Measurements from ENCODE around the gene FDX1.

FDX1 gene

DNA sequence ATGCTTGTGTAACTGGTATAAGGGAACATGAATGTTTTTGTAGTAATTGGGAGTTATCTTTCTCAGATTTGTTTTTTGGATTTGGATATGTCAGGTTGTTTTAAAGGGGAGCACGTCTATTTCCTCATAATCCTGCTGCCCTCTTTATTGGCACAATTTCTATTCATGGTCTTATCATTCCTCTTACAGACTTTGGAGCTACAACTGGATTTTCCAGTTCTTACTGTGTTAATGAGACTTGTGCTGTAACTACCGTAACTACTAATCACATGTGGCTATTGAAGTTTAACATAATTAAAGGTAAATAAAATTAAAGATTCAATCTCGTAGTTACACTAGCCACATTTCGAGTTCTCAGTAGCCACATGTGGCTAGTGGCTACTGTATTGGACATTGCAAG lies 1.9 kb downstream of the FDX1 start:
- DNase-seq: peak; percentile 23

DNA sequence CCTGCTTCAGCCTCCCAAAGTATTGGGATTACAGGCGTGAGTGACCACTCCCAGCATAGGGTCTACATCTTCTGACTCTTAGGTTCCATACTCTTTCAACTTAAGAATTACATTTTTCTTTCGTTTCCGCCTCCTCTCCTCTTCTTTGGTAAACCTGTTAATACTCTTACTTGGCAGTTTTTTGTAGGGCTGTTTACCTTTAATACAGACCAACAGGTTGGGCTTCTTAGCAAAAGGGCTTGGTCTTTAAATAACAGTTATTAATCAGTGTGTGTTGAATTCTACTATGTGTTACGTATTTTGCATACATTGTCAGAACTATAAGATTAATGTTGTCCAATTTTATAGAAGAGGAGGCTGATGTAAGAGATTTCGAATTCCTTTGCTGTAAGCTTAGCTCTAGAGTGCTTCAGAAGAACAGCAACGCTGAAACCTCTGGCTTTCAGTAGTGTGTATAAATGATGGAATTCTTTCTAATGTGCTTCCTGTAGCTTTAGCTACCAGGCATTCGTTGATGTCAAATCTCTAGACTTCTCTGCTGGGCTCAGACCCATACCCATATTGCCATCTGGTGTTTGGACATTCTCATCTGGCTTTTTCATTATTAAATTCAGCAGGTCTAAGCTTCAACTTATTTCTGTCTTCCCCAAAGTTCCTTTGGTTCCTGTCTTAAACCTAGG lies 3.1 kb downstream of the FDX1 start:
- DNase-seq: no peak

DNA sequence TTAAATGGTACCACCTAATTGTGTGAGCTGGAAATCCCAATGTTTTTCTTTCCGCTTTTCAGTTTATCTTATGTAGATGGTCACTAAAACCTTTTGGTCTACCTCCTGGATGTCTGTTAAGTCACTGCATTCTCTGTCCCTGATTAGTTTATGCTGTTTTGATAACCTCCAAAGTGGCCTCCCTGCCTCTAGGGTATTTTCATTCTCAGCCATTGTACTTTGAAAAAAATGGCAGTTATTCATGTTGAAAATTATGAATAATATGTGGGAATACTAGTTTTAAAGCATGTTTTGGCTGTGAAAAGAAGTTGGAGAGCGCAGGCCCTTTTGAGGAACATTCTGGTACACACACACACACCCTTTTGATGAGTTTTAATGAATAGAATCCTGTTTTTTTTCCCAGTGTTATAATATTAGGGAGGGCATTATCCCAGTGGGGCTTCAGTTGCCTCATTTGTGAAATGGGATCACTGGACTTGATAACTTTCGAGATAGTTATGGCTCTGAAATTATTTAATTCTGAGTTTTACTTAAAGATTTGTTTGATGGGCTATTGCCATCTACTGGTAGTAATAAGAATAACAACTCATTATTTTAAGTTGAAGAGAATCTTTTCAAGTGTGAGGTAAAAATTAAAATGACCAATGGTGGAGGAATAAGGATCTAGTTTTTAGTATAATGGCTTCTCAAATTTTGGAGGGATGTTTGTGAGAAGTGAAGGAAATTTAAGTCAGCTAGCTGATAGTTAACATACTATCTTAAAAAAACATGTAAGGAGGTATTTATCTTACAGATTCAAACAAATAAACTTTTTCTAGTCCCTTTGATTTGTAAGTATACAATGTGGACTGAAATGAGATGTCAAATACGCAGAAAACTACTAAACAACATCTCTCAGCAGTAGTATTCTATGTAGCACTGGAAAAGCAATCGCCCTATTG lies 3.9 kb downstream of the FDX1 start:
- DNase-seq: peak; percentile 60

DNA sequence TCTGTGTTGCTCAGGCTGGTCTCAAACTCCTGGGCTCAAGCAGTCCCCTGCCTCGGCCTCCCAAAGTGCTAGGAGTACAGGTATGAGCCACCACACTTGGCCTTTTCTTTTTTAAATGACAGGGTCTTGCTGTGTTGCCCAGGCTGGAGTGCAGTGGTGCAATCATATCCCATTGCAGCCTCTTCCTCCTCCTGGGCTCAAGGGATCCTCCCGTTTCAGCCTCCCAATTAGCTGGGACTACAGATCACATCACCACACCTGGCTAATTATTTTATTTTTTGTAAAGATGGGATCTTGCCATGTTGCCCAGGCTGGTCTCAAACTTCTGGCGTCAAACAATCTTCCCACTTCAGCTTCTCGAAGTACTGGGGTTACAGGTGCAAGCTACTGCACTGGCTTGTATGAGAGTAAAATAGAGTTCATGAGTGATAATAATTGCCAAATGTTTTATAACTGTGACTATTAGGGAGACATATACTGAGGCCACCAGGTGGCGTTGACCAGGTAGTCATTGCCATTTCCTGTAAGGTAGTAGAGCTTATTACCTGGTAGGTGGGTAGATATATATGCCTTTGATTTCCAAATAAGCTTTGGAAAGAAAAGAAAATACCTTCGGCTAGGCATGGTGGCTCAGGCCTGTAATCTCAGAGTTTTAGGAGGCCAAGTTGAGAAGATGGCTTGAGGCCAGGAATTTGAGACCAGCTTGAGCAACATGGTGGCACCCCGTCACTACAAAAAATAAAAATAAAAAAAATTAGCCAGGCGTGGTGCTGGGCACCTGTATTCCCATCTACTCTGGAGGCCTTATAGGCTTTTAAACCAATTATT lies 5.4 kb downstream of the FDX1 start:
- peak; percentile 78 for DNase-seq

DNA sequence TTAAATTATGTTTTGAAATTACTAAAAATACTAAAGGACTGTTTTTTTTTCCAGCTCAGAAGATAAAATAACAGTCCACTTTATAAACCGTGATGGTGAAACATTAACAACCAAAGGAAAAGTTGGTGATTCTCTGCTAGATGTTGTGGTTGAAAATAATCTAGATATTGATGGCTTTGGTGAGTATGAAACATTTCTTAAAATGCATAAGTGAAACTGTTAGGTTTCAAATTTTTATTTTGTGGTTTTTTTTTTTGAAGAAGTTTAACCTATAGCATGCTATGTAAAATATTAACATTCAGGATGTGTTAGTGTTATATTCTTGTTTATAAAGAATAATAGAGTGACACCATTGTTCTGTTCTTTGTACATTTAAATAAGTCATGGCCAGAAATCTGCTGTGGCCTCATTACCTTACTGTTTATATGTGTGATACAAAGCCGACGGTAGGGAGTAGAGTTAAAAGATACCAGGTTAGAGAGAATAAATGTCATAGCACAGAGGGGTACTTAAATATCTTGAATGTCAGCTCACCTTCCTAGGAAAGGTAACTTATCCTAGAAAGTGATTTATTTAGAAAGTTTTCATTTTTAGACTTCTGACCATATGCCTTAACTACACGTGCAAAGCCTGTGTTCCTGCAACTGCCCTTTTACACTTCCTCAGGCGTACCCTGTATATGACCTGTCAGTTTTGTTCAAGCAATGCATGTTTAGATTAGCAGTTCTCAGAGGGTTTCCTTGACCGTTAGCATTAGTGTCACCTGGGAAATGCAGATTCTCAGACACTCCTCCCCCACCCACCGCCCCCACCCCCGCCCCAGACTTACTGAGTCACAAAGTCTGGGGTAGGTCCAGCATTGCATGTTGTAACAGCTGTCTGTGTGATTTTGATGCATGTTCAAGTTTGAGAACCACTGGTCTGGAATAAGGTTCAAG lies 6.3 kb downstream of the FDX1 start:
- DNase-seq: no peak

DNA sequence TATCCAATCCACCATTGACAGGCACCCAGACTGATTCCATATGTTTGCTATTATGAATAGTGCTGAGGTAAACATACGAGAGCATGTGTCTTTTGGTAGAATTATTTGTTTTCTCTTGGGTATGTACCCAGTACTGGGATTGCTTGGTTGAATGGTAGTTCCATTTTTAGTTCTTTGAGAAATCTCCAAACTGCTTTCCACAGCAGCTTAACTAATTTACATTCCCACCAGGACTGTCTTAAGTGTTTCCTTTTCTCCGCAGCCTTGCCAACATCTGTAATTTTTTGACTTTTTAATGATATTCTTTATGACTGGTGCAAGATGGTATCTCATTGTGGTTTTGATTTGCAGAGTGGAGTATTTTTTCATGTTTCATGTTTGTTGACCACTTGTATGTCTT lies 8.3 kb downstream of the FDX1 start:
- no peak for DNase-seq

DNA sequence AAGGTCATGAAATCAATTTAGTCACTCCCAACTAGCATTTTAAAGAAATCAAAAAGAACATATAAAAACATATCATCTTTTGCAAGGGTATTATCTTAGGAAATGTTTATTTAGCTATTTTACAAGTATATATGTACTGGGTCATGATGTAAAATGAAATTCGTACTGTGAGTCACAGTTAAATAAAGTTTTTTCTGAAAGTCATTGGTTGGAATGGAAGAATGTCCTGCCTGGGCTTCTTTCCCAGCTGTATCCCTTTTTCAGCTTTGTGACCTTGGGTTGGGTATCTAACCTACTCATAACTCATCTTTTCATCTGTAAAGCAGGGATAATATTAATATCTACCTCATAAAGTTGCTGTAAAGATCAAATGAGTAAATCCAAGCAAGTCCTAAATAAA lies 15.7 kb downstream of the FDX1 start:
- DNase-seq: no peak

DNA sequence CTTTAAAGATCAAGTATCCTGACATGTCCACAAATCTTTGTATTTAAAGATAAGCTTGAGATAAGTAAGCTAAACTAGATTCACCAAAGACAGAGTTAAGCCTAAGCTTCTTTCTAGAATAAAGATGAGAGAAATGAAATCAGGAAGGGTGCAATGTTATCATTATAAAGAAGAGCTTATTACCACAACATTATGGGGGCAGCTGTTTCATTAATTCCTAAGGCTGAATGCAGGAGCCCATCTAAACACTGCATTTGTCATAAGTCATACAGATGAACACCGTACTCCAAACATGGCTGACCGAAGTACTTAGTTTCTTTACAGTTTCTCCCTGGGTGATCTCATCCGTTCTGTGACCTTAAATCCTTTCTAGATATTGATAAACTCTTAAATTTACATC lies 16.3 kb downstream of the FDX1 start:
- no peak for DNase-seq

DNA sequence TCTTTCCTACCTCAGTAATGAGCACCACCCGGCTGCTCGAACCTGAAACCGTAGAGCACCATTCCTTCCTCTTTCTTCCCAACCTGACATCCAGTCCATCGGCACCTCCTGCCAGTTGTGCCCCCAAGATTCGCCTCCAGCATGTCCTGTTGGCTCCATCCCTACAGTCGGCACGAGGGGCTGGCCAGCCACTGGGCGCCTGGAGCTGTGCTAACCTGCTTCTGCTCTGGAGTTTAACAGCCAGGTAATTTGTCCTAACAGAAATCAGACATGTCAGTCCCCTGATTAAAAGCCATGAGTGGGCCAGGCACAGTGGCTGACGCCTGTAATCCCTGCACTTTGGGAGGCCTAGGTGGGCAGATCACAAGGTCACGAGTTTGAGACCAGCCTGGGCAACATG lies 16.8 kb downstream of the FDX1 start:
- no peak for DNase-seq

DNA sequence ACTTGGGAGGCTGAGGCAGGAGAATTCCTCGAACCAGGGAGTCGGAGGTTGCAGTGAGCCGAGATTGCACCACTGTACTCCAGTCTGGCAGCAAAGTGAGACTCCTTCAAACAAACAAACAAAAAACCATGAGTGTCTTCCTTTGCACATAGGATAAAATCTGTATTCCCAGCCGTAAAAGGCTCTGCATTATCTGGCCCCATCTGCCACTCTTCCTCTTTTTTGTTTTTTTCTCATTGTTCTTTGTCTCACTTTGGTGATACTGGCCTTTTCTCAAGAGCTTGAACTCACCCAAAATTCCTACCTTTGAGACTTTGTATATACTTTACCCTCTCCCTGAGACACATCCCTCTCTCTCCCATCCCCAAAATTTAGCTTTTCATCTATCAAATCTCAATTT lies 17.6 kb downstream of the FDX1 start:
- no peak for DNase-seq

DNA sequence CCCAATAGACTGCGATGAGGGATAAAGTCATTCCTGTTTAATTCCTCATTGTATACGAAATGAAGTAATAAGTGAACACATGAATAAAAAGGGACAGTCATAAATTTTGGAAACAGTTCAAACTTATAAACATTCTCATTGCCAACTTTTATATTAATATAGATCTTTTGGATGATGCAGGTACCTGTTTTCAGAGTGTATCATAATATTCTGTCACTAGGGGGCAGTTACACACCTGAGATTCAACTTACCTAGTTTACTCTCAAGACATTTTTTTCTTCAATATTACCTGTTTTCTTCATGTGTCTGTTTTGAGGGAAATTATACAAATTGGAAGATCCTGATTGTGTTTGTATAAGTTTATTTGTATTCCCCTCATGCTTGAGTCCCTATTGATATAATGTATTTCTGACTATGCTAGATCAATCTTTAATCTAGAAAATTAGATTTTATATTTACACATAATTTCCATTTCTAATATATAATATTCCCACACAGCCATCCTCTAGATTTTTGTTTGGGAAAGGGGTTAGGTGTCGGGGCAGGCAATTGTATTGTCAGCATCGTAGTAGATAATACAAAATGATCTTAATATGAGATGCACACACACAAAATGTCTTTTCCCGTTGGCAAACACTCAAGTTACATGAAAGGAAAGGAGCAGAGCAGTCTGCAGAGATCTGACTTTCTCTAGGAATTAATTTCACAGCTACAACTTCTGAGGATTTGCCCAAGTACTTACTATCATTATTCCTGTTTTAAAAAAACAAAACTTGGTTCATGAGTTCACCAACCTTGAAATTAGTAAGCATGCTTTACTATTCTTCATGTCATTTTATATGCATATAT lies 18.4 kb downstream of the FDX1 start:
- peak; percentile 64 for DNase-seq

DNA sequence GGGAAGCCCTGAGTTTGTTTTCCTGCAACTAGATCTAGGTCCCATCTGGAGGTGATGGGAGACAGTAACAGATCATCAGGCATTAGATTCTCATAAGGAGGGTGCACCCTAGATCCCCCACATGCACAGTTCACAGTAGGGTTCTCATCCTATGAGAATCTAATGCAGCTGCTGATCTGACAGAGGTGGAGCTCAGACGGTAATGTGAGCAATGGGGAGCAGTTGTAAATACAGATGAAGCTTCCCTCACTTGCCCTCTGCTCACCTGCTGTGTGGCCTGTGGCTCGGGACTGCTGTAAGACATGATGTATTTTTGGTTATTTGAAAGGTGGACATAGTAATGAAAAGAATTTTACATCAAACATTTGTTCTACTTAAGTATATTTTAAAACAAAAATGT lies 20.5 kb downstream of the FDX1 start:
- no peak for DNase-seq

DNA sequence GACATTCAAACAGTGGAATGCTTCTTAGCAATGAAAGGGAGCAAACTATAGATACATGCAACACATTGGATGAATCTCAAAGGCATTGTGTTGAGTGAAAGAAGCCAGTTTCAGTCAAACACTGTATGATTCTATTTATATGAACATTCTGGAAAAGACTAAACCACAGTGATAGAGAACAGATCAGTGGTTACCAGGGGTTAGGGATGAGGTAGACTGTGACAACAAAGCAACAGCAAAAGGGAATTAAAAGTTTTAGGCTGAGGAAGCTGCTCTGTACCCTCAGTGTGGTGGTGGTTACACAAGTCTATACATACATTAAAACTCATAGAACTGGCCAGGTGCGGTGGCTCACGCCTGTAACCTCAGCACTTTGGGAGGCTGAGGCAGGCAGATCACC lies 23.0 kb downstream of the FDX1 start:
- DNase-seq: no peak

DNA sequence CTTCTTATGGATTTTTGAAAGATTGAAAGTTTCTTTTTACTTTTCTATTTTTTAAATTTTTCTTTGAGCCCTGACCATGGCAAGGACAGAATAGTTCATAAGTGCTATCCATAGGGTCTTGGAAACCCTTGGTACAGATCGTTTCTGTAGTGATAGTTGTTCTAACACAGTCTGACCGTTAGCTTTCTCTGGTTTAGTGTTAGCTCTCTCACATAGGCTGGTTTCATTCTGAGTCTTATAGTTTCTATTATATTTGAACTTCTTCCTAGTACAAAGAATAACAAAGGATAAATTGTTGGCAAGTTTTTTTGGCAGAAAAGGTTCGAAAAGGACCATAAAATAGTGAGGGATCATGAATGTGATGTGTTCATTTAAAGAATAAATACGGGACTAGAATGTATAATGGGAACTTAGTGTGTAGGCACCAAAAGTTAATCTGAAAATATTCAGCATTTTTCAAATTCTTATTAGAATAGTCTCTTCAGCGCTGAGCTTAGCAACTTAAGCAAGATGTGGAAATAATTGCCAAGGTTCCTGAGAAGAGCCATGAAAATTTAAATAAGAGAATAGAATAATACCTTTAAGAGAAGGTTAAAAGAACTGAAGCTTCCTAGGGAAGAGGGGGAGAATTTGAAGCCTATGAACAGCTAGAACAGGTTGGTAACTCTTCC lies 24.1 kb downstream of the FDX1 start:
- DNase-seq: no peak

DNA sequence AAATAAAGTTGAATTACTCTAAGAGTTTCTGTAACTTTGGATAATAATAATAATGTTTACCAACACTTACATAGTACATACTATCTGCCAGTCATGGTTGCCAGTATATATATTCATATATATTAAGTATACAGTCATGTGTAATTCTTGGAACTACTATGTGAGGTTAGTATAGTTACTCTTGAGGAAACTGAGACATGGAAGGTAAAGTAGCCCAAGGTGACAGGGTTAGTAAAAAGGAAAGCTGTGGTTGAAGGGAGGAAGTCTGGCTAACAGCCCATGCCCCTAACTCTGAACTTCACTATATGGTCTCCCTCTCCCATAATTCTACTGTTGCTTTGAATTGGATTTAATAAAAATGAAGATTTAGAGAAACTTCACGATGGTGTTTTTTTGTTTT lies 24.9 kb downstream of the FDX1 start:
- no peak for DNase-seq

DNA sequence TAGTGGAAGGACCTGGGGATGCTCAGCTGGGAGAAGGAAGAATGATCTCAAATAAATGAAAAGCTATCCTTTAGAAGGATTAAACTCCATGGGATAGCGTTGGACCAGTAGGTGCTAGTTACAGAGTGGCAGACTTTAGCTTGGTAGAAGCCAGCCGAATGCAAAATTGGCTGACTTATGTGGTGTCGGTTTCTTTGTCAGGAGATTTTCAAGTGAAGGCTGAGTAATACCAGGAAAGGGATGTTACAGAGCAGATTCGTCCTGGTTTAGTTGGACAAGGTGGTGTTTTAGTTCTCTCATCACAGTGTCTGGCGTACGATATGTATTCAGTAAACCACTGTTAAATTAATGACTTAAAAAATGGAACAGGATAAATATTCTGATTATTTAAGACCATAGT lies 26.0 kb downstream of the FDX1 start:
- no peak for DNase-seq

DNA sequence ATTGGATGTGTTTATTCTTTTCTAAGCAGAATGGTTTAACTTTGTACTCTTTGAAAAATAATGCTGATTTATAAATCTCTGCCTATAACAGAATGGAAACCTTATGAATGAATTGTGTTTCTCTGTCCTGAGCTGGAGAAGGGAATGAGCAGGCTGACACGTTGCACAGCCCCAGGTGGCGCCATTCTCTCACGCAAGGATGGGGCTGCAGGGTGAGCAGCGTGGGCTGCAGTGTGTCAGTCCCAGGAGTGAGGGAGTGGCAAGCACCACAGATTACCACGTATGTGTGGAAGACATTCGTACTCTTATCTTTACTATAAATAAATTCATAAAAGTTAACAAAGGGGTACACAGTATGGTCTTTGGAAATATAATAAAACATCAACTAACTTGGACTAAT lies 33.4 kb downstream of the FDX1 start:
- peak; percentile 74 for DNase-seq

DNA sequence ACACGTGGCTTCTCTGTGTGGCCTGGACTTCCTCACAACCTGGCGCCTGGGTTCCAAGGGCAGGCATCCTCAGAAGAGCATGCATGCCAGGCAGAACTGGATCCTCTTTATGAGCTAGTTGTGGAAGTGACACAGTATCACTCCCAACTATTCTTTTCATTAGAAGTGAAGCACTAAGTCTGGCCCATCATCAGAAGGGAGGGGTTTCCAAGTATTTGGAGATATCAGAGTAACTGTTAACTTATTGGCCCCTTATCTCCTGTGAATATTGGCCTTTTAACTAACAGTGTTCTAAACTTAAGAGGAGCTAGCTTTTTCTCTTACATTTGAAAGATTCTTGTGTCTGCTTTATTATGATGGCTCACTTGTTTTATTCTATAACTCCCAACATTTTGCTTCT lies 35.5 kb downstream of the FDX1 start:
- DNase-seq: no peak

DNA sequence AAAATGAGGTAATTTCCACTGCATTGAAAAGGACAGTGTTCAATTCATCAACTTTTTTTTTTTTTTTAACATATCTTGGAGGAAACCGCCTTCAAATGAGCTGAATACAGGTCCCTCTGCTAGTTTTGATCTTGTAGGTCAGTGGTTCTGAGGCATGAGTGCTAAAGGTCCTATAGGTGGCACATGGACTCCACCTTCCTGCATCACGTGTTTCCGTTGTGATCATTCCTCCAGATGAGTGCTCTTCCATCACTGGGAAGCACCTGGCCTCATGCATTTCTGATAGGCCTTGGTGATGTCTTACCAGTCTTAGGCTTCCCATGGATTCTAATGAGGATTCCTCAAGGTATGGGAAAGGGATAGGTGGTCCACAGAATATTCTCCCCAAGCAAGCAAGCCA lies 37.8 kb downstream of the FDX1 start:
- DNase-seq: peak; percentile 31

DNA sequence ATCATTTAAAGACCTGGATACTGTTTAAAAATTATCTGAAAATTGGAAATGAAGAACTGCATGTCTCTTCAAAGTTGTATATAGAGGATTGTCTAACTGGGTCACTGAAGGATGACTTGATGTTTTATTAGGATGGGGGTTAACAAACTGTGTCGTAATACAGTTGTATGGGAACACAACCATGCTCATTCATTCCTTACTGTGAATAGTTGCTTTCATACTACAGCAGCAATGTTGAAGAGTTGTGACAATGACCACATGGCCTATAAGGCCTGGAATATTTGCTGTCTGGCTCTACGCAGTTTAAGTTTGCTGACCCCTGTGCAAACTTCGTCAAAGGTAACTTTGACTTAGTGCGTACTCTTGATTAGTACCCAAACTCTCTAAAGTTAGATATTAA lies 38.4 kb downstream of the FDX1 start:
- DNase-seq: no peak

DNA sequence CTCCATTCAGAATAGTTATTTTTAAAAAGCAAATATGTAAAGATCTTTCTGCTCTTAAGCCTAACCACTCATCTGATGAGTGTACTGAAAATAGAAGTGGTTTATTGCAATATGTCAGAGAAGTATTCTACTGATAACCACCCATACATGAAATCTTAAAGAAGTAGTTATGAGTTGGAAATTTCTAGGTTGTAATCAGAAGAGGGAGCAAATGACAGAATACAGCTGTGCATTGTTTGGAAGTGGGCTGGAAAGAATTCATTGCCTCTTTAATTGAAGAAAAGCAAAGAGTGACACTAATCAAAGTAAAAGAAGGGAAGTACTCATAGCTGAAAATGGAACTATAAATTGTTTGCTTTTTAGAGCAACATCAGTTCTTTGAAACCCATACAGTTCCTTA lies 39.4 kb downstream of the FDX1 start:
- no peak for DNase-seq
